Suprapubic skin (tissue), 4 donors: ENCODE measurements around the gene ARHGEF17.

Experiments
- EP300 ChIP-seq: sonication (generic); formaldehyde crosslinking; IDR thresholded peaks from one replicate; pipeline ENCODE4 v1.6.1; 2017; ENCODE audit warnings: antibody characterized with exemption
- POLR2AphosphoS5 ChIP-seq, 3 donors: sonication (generic); formaldehyde crosslinking; IDR thresholded peaks; one replicate each; pipeline ENCODE4 v1.6.1; 2017; ENCODE audit warnings: antibody characterized with exemption in 3 of 3
- TF ChIP-seq, protein P1 (sequence below), 2 donors: fragments of 200-600 bp in 1 of 2; fragments of 450-650 bp in 1 of 2; sonication (generic) in 1 of 2; IDR thresholded peaks; one replicate each; pipeline ENCODE4 v1.5.1; 2016 to 2019; ENCODE audit warnings: antibody characterized with exemption in 2 of 2, mild to moderate bottlenecking in 1 of 2, moderate library complexity in 1 of 2

- TF ChIP-seq, protein P1, sequence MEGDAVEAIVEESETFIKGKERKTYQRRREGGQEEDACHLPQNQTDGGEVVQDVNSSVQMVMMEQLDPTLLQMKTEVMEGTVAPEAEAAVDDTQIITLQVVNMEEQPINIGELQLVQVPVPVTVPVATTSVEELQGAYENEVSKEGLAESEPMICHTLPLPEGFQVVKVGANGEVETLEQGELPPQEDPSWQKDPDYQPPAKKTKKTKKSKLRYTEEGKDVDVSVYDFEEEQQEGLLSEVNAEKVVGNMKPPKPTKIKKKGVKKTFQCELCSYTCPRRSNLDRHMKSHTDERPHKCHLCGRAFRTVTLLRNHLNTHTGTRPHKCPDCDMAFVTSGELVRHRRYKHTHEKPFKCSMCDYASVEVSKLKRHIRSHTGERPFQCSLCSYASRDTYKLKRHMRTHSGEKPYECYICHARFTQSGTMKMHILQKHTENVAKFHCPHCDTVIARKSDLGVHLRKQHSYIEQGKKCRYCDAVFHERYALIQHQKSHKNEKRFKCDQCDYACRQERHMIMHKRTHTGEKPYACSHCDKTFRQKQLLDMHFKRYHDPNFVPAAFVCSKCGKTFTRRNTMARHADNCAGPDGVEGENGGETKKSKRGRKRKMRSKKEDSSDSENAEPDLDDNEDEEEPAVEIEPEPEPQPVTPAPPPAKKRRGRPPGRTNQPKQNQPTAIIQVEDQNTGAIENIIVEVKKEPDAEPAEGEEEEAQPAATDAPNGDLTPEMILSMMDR (IDR thresholded peaks at IDR 0.05) = peak; percentile 96 to 98
- TF ChIP-seq POLR2AphosphoS5 (IDR thresholded peaks at IDR 0.05) (no peak), EP300 (no peak)
Observed at GRCh38 chr11:73350908-73351636, 43.0 kb downstream of the ARHGEF17 start.
